ENCODE data around the gene RAPGEF3.

RAPGEF3 gene

DNA sequence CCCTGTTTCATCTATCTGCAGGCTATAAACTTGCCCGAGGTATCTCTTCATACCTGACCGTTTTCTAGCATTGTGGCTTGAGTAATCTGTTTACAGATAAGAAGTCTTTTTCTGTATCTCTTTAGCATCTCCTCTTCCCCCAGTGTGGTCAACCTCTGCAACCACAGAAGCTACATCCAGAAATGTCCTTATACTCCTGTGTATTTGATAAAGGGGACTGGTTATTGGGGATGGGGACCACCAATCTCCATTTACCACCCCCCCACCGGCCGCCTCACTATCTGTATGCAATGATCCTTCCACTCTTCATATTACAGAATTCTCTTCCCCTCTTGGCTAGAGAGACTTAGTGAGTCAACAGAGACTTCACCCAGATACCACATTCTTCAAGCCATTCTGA lies 49.4 kb downstream of the RAPGEF3 start:
- no peak overlapping the region for H3K14ac ChIP-seq (ENCODE audit: low read length in 2 of 2)

DNA sequence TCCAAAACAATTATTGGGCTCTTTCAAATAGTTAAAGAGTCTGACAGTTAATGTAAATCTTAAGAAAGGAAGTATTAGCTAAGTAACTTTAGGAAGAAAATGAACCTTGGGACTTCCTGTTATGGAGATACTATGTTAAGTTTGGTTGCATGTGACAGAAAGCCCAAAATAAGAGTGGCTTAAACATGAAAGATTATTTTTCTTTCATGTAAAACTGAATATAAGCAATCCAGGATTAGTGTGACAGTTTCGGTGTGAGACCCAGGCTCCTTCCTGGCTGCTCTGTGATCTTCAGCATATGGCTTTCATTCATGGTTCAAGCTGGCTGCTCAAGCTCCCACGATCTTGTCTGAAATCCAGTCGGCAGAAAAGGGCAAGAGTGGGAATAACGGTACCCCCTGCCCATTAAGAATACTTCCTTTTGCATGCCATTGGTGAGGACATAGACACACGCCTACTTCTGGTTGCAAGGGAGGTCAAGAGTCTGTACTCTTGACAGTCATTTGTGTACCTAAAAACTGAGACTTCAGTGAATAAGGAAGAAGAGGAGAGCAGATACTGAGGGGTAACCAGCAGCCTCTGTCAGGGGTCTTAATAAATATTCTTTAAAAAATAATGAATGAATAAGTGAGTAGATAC lies 50.7 kb downstream of the RAPGEF3 start:
- H3K79me1 ChIP-seq (replicated peaks; ENCODE audit: low read length, poor library complexity, severe bottlenecking), result peaks cover 13% of the 10 kb centered on the region
- H3K4me3 ChIP-seq (ENCODE audit: insufficient read depth in 1 of 2, low read depth in 1 of 2, low read length in 2 of 2), result no peak overlapping the region
- no peak overlapping the region for H2BK120ac ChIP-seq (ENCODE audit: low read depth, low read length)
- H3K18ac ChIP-seq (ENCODE audit: low read depth in 1 of 2, low read length in 2 of 2), result no peak overlapping the region
- H2AK5ac ChIP-seq (ENCODE audit: low read length, severe bottlenecking), result no peak overlapping the region
- H3K27me3 ChIP-seq (ENCODE audit: control insufficient read depth in 1 of 2, insufficient read depth in 1 of 2, low read length in 2 of 2), result no peaks in the 10 kb centered on the region
- no peaks in the 10 kb centered on the region for H3K9me3 ChIP-seq (ENCODE audit: control insufficient read depth, low read length)
- H3K27ac ChIP-seq (ENCODE audit: low read length, poor library complexity, severe bottlenecking), result no peak overlapping the region
- H3K4ac ChIP-seq (ENCODE audit: low read depth in 1 of 2, low read length in 2 of 2), result no peak overlapping the region
- 79% methylated on average over 5 of the region's 5 CpGs for WGBS
- H4K91ac ChIP-seq (ENCODE audit: low read length), result no peak overlapping the region
- no peak overlapping the region for H2AFZ ChIP-seq (ENCODE audit: low read depth, low read length)
- H3K4me1 ChIP-seq (ENCODE audit: control insufficient read depth, insufficient read depth, low read depth, low read length), result peaks cover 2% of the 10 kb centered on the region
- H3K14ac ChIP-seq (ENCODE audit: low read length in 2 of 2), result no peak overlapping the region
- H3K23ac ChIP-seq (ENCODE audit: low read length in 2 of 2), result no peak overlapping the region
- no peak overlapping the region for H3K9ac ChIP-seq (ENCODE audit: low read length)
- H4K8ac ChIP-seq (ENCODE audit: low read length), result no peak overlapping the region
- DNase-seq, result no peak
- no peaks in the 10 kb centered on the region for H3K36me3 ChIP-seq (ENCODE audit: control insufficient read depth in 1 of 2, insufficient read depth in 2 of 2, low read depth in 1 of 2, low read length in 2 of 2)
- H2BK5ac ChIP-seq (ENCODE audit: low read depth, low read length, poor library complexity, severe bottlenecking), result no peak overlapping the region
- H2BK15ac ChIP-seq (ENCODE audit: low read depth, poor library complexity, severe bottlenecking), result no peak overlapping the region
- no peak overlapping the region for H2BK12ac ChIP-seq (ENCODE audit: low read length in 2 of 2)
- no peak overlapping the region for H3K4me2 ChIP-seq (ENCODE audit: low read length, poor library complexity, severe bottlenecking)

More for the DNA sequence above, 49.4 kb downstream of the RAPGEF3 start:
- no peak overlapping the region for H4K8ac ChIP-seq (ENCODE audit: low read length)
- H4K91ac ChIP-seq (ENCODE audit: low read length), result no peak overlapping the region
- H3K27me3 ChIP-seq (ENCODE audit: control insufficient read depth in 1 of 2, insufficient read depth in 1 of 2, low read length in 2 of 2), result no peaks in the 10 kb centered on the region
- no peak overlapping the region for H3K4me3 ChIP-seq (ENCODE audit: insufficient read depth in 1 of 2, low read depth in 1 of 2, low read length in 2 of 2)
- H3K9ac ChIP-seq (ENCODE audit: low read length), result no peak overlapping the region
- H2BK15ac ChIP-seq (ENCODE audit: low read depth, poor library complexity, severe bottlenecking), result no peak overlapping the region
- H3K79me1 ChIP-seq (replicated peaks; ENCODE audit: low read length, poor library complexity, severe bottlenecking), result peaks cover 3% of the 10 kb centered on the region
- no peak overlapping the region for H3K23ac ChIP-seq (ENCODE audit: low read length in 2 of 2)
- no peak overlapping the region for H2BK5ac ChIP-seq (ENCODE audit: low read depth, low read length, poor library complexity, severe bottlenecking)
- H3K4ac ChIP-seq (ENCODE audit: low read depth in 1 of 2, low read length in 2 of 2), result no peak overlapping the region
- H3K36me3 ChIP-seq (ENCODE audit: control insufficient read depth in 1 of 2, insufficient read depth in 2 of 2, low read depth in 1 of 2, low read length in 2 of 2), result no peaks in the 10 kb centered on the region
- H2BK12ac ChIP-seq (ENCODE audit: low read length in 2 of 2), result no peak overlapping the region
- H3K4me1 ChIP-seq (ENCODE audit: control insufficient read depth, insufficient read depth, low read depth, low read length), result peaks cover 2% of the 10 kb centered on the region
- no peak overlapping the region for H2AK5ac ChIP-seq (ENCODE audit: low read length, severe bottlenecking)
- no peak overlapping the region for H3K27ac ChIP-seq (ENCODE audit: low read length, poor library complexity, severe bottlenecking)
- no peak for DNase-seq
- WGBS, result 98% methylated on average over 2 of the region's 4 CpGs
- no peak overlapping the region for H2BK120ac ChIP-seq (ENCODE audit: low read depth, low read length)
- H3K4me2 ChIP-seq (ENCODE audit: low read length, poor library complexity, severe bottlenecking), result no peak overlapping the region
- no peak overlapping the region for H3K18ac ChIP-seq (ENCODE audit: low read depth in 1 of 2, low read length in 2 of 2)
- H2AFZ ChIP-seq (ENCODE audit: low read depth, low read length), result no peak overlapping the region
- no peaks in the 10 kb centered on the region for H3K9me3 ChIP-seq (ENCODE audit: control insufficient read depth, low read length)

DNA sequence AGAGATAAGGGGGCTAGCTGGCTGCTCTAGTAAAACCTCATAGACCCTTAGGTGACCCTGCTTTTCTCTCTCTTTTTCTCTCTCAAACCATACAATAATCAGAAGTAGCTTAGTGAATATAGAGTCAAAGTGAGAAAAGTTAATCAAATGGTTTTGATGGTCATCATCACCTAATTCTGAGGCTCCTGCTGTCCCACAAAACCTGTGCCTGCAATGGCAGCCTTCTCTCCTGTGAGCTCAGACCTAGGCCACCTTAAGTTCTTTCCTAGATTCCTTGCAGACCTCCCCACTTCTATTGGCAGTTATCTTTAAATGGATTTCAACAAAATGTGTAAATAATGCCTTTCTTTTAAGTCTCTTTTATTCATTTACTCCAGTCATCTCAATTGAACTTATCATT lies 51.3 kb downstream of the RAPGEF3 start:
- Histone ChIP-seq H2AFZ (ENCODE audit: low read depth, low read length) (no peak overlapping the region), H3K9ac (ENCODE audit: low read length) (peak overlapping the region; percentile 92), H3K14ac (ENCODE audit: low read length in 2 of 2) (no peak overlapping the region), H3K4me2 (ENCODE audit: low read length, poor library complexity, severe bottlenecking) (no peak overlapping the region), H3K9me3 (ENCODE audit: control insufficient read depth, low read length) (no peaks in the 10 kb centered on the region), H3K23ac (ENCODE audit: low read length in 2 of 2) (no peak overlapping the region), H2BK12ac (ENCODE audit: low read length in 2 of 2) (no peak overlapping the region), H3K27me3 (ENCODE audit: control insufficient read depth in 1 of 2, insufficient read depth in 1 of 2, low read length in 2 of 2) (no peaks in the 10 kb centered on the region), H3K4ac (ENCODE audit: low read depth in 1 of 2, low read length in 2 of 2) (no peak overlapping the region), H3K36me3 (ENCODE audit: control insufficient read depth in 1 of 2, insufficient read depth in 2 of 2, low read depth in 1 of 2, low read length in 2 of 2) (no peaks in the 10 kb centered on the region), H2BK15ac (ENCODE audit: low read depth, poor library complexity, severe bottlenecking) (no peak overlapping the region), H3K18ac (ENCODE audit: low read depth in 1 of 2, low read length in 2 of 2) (no peak overlapping the region), H2AK5ac (ENCODE audit: low read length, severe bottlenecking) (no peak overlapping the region), H2BK120ac (ENCODE audit: low read depth, low read length) (no peak overlapping the region), H4K8ac (ENCODE audit: low read length) (no peak overlapping the region), H3K4me3 (ENCODE audit: insufficient read depth in 1 of 2, low read depth in 1 of 2, low read length in 2 of 2) (no peak overlapping the region), H3K4me1 (ENCODE audit: control insufficient read depth, insufficient read depth, low read depth, low read length) (peaks cover 2% of the 10 kb centered on the region), H3K79me1 (replicated peaks; ENCODE audit: low read length, poor library complexity, severe bottlenecking) (peaks cover 13% of the 10 kb centered on the region), H2BK5ac (ENCODE audit: low read depth, low read length, poor library complexity, severe bottlenecking) (no peak overlapping the region), H4K91ac (ENCODE audit: low read length) (no peak overlapping the region), H3K27ac (ENCODE audit: low read length, poor library complexity, severe bottlenecking) (no peak overlapping the region)
- no peak for DNase-seq

DNA sequence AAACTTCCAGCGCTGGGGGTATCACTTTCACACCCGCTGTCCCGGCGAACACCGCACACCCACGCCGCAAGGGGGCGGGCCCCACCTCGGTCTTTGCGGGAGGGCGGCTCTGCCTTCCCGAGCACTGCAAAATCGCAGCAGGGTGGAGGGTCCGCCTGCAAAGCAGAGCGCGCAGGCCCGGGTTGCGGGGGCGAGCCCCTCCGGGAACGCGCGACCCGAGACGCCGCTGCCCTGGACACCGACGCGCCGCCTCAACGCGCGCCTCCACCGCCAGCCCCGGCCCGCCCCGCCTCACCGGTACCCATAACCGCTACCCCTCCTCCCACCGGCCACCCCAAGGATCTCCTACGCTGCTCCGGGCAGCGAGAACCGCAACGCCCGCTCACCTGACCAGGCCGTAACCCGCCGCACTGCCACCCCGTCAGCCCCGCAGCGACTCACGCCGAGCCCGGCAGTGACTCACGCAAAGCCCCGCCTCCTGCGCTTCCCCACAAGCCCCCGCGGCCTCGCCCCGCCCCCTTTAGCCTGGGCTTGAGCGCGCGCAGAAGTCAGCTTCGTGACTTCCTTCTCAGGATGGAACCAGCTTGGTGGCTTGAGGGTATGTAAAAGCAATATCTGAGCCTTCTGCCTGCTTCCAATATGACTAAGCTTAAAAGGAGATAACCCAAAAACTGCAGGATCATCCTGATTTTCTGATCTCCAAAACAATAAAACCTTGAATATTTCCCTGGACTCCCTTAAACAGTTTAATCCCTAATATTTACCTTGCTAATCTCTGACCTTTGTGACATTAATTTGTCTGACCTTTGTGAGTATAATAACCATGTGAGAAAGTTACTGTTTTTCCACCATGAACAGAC lies 52.9 kb downstream of the RAPGEF3 start, which contains the start of gene RPAP3:
Gene RPAP3, minus strand, starts transcription at position 465 of the 860 bp plus-strand sequence. CDS start 3,190 bp downstream, outside the sequence.
- peak within 1 kb of the TSS; percentile 93 for H4K91ac ChIP-seq (ENCODE audit: low read length)
- DNase-seq, result peak; percentile 93
- no peaks in the 10 kb centered on the region for H3K9me3 ChIP-seq (ENCODE audit: control insufficient read depth, low read length)
- peak within 1 kb of the TSS; percentile 94 to 99 for H3K18ac ChIP-seq (ENCODE audit: low read depth in 1 of 2, low read length in 2 of 2)
- no peak within 1 kb of the TSS for H3K23ac ChIP-seq (ENCODE audit: low read length in 2 of 2)
- WGBS, result under 1% methylated on average over 32 of the region's 66 CpGs
- H2AK5ac ChIP-seq (ENCODE audit: low read length, severe bottlenecking), result no peak within 1 kb of the TSS
- H2BK120ac ChIP-seq (ENCODE audit: low read depth, low read length), result peak within 1 kb of the TSS; percentile 88
- peak within 1 kb of the TSS; percentile 86 for H3K4me2 ChIP-seq (ENCODE audit: low read length, poor library complexity, severe bottlenecking)
- H2BK12ac ChIP-seq (ENCODE audit: low read length in 2 of 2), result peak within 1 kb of the TSS in 1 of 2 experiments; percentile 96
- H2BK15ac ChIP-seq (ENCODE audit: low read depth, poor library complexity, severe bottlenecking), result no peak within 1 kb of the TSS
- H3K4me1 ChIP-seq (ENCODE audit: control insufficient read depth, insufficient read depth, low read depth, low read length), result peaks cover 2% of the 10 kb centered on the region
- peak within 1 kb of the TSS; percentile 98 for H4K8ac ChIP-seq (ENCODE audit: low read length)
- H3K79me1 ChIP-seq (replicated peaks; ENCODE audit: low read length, poor library complexity, severe bottlenecking), result peaks cover 13% of the 10 kb centered on the region
- peak within 1 kb of the TSS; percentile 97 for H2AFZ ChIP-seq (ENCODE audit: low read depth, low read length)
- peak within 1 kb of the TSS; percentile 79 for H2BK5ac ChIP-seq (ENCODE audit: low read depth, low read length, poor library complexity, severe bottlenecking)
- peak within 1 kb of the TSS; percentile 75 to 98 for H3K4ac ChIP-seq (ENCODE audit: low read depth in 1 of 2, low read length in 2 of 2)
- peak within 1 kb of the TSS; percentile 79 to 97 for H3K4me3 ChIP-seq (ENCODE audit: insufficient read depth in 1 of 2, low read depth in 1 of 2, low read length in 2 of 2)
- peak within 1 kb of the TSS; percentile 53 for H3K27ac ChIP-seq (ENCODE audit: low read length, poor library complexity, severe bottlenecking)
- peak within 1 kb of the TSS in 1 of 2 experiments; percentile 97 for H3K14ac ChIP-seq (ENCODE audit: low read length in 2 of 2)
- peak within 1 kb of the TSS; percentile 92 for H3K9ac ChIP-seq (ENCODE audit: low read length)
- no peaks in the 10 kb centered on the region for H3K27me3 ChIP-seq (ENCODE audit: control insufficient read depth in 1 of 2, insufficient read depth in 1 of 2, low read length in 2 of 2)
- H3K36me3 ChIP-seq (ENCODE audit: control insufficient read depth in 1 of 2, insufficient read depth in 2 of 2, low read depth in 1 of 2, low read length in 2 of 2), result peaks cover 0 to 6% of the 10 kb centered on the region in 2 experiments

Data from mesenchymal stem cell (in vitro differentiated cells and primary cell).